Neural cell (in vitro differentiated cells): Measurements from ENCODE around the gene NEDD4L. TPM values are rescaled to one million over a fixed set of nuclear protein-coding genes. Genes with fewer than 3 reads are reported as not detected.

Experiments
- H2AFZ ChIP-seq: fragments of 200-600, 300-800 bp; sonication (generic), shearing (Covaris generic); 2 replicates; pipeline ENCODE4 v1.6.0; 2014; ENCODE audit warnings: low read depth, mild to moderate bottlenecking, antibody characterized with exemption, low read length, moderate library complexity
- H3F3A ChIP-seq: fragments of 200-600 bp; shearing (Covaris generic); 2 replicates; pipeline ENCODE4 v1.6.1; 2016; ENCODE audit warnings: mild to moderate bottlenecking, moderate library complexity, mixed read lengths, antibody characterized with exemption, low read length; ENCODE audit not compliant: insufficient read depth, poor library complexity, severe bottlenecking
- H3K27ac ChIP-seq: fragments of 200-600, 300-800 bp; sonication (generic), shearing (Covaris generic); 2 replicates; pipeline ENCODE4 v1.5.1; 2014; ENCODE audit warnings: mild to moderate bottlenecking, low read length, moderate library complexity
- H3K27me3 ChIP-seq: fragments of 300-800, 200-600 bp; sonication (generic), shearing (Covaris generic); 2 replicates; pipeline ENCODE4 v1.6.0; 2014; ENCODE audit warnings: mild to moderate bottlenecking, low read depth, low read length, moderate library complexity; ENCODE audit not compliant: insufficient read depth
- H3K36me3 ChIP-seq: fragments of 300-800, 200-600 bp; sonication (generic), shearing (Covaris generic); 2 replicates; pipeline ENCODE4 v1.5.1; 2014; ENCODE audit warnings: mild to moderate bottlenecking, antibody characterized with exemption, low read length, moderate library complexity; ENCODE audit not compliant: insufficient read depth
- H3K4me2 ChIP-seq: fragments of 300-800, 200-600 bp; sonication (generic), shearing (Covaris generic); 2 replicates; pipeline ENCODE4 v1.6.0; 2014; ENCODE audit warnings: mild to moderate bottlenecking, low read length
- H3K4me3 ChIP-seq: fragments of 300-800, 200-600 bp; sonication (generic), shearing (Covaris generic); 2 replicates; pipeline ENCODE4 v1.5.1; 2014; ENCODE audit warnings: mild to moderate bottlenecking, low read length, moderate library complexity
- H3K79me2 ChIP-seq: fragments of 200-600 bp; shearing (Covaris generic); replicated peaks from 2 replicates; pipeline ENCODE4 v1.6.0; 2014; ENCODE audit warnings: mild to moderate bottlenecking, low read length, moderate library complexity; ENCODE audit not compliant: insufficient read depth
- H3K9ac ChIP-seq: fragments of 300-800, 200-600 bp; sonication (generic), shearing (Covaris generic); 2 replicates; pipeline ENCODE4 v1.6.1; 2016; ENCODE audit warnings: mild to moderate bottlenecking, low read length, mixed read lengths
- H3K9me2 ChIP-seq: fragments of 200-600 bp; shearing (Covaris generic); 2 replicates; pipeline ENCODE4 v1.6.1; 2016; ENCODE audit warnings: mild to moderate bottlenecking, low read length, mixed read lengths; ENCODE audit not compliant: insufficient read depth
- H3K9me3 ChIP-seq: fragments of 200-600, 300-800 bp; sonication (generic), shearing (Covaris generic); 2 replicates; pipeline ENCODE4 v1.6.1; 2016; ENCODE audit warnings: mild to moderate bottlenecking, mixed run types, low read length, moderate library complexity, mixed read lengths
- H4K20me1 ChIP-seq: fragments of 200-600 bp; shearing (Covaris generic); 2 replicates; pipeline ENCODE4 v1.6.1; 2016; ENCODE audit warnings: mild to moderate bottlenecking, mixed run types; ENCODE audit not compliant: insufficient read depth
- CTCF ChIP-seq: fragments of 450-650 bp; IDR thresholded peaks from 2 replicates; pipeline ENCODE4 v1.5.1; 2014; ENCODE audit warnings: antibody characterized with exemption, mild to moderate bottlenecking, moderate library complexity; ENCODE audit not compliant: poor library complexity, severe bottlenecking
- EP300 ChIP-seq: fragments of 450-650 bp; conservative IDR thresholded peaks from 2 replicates; pipeline ENCODE4 v1.6.1; 2014; ENCODE audit warnings: antibody characterized with exemption, mild to moderate bottlenecking, moderate library complexity; ENCODE audit not compliant: poor library complexity, severe bottlenecking
- EZH2 ChIP-seq: fragments of 200-600, 300-800 bp; shearing (Covaris generic), sonication (generic); IDR thresholded peaks from 2 replicates; pipeline ENCODE4 v1.6.1; 2014; ENCODE audit warnings: antibody characterized with exemption, low read length, borderline replicate concordance, mild to moderate bottlenecking; ENCODE audit not compliant: insufficient read depth, poor library complexity, severe bottlenecking
- MXI1 ChIP-seq: fragments of 450-650 bp; conservative IDR thresholded peaks from 2 replicates; pipeline ENCODE4 v1.6.1; 2014; ENCODE audit warnings: antibody characterized with exemption, mild to moderate bottlenecking; ENCODE audit not compliant: poor library complexity, severe bottlenecking
- POLR2AphosphoS5 ChIP-seq: IDR thresholded peaks from 2 replicates; pipeline ENCODE4 v1.6.1; 2012
- RAD21 ChIP-seq: fragments of 450-650 bp; conservative IDR thresholded peaks from 2 replicates; pipeline ENCODE4 v1.6.1; 2014; ENCODE audit warnings: antibody characterized with exemption, mild to moderate bottlenecking, moderate library complexity
- SMC3 ChIP-seq: fragments of 450-650 bp; conservative IDR thresholded peaks from 2 replicates; pipeline ENCODE4 v1.6.1; 2014; ENCODE audit warnings: antibody characterized with exemption, mild to moderate bottlenecking, moderate library complexity; ENCODE audit not compliant: poor library complexity
- TAF1 ChIP-seq: IDR thresholded peaks from 2 replicates; pipeline ENCODE4 v1.6.1; 2012; ENCODE audit warnings: low read depth
- polyA plus RNA-seq: library from polyadenylated mRNA; depleted of rRNA; stranded (reverse); fragments of >200 nt; gene quantifications from 2 replicates; pipeline ENCODE4 v1.2.3, GENCODE V29; 2014
- TF ChIP-seq, protein P1 (sequence below): IDR thresholded peaks from 2 replicates; pipeline ENCODE4 v1.6.1; 2012; ENCODE audit warnings: borderline replicate concordance

The NEDD4L gene
- polyA plus RNA-seq, 1 donor from 2014 or later, result 97.9 TPM

DNA sequence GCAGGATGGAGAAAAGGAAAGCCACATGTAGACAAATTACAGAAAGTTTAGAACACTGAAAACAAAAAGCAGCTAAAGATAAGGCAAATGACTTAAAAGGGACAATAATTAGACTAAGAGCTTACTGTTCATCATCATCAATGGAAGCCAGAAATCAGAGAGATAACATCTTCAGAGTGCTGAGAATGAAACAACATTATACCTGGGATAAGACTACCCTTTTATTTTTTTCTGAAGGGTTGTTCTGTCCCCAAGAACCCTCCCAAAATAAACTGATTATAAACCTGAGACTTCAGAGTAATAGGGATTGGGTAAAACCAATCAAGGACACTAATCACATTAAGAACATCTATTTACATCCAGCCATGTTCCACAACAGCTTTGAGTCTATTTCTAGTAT is 6.9 kb upstream of the NEDD4L start:
- Histone ChIP-seq H4K20me1 (no peaks in the 10 kb centered on the region), H3K27me3 (no peaks in the 10 kb centered on the region), H3K9ac (no peak overlapping the region), H3K9me2 (no peaks in the 10 kb centered on the region), H3F3A (no peaks in the 10 kb centered on the region), H3K79me2 (no peaks in the 10 kb centered on the region), H2AFZ (no peak overlapping the region), H3K9me3 (no peaks in the 10 kb centered on the region), H3K27ac (no peak overlapping the region), H3K4me2 (no peak overlapping the region), H3K4me3 (no peak overlapping the region), H3K36me3 (no peaks in the 10 kb centered on the region)
- TF ChIP-seq CTCF, result no peak
- TF ChIP-seq TAF1, result no peak
- no peak for TF ChIP-seq SMC3
- TF ChIP-seq POLR2AphosphoS5, result no peak
- TF ChIP-seq EP300, result no peak
- TF ChIP-seq RAD21, result no peak
- no peak for TF ChIP-seq MXI1
- TF ChIP-seq, protein P1, sequence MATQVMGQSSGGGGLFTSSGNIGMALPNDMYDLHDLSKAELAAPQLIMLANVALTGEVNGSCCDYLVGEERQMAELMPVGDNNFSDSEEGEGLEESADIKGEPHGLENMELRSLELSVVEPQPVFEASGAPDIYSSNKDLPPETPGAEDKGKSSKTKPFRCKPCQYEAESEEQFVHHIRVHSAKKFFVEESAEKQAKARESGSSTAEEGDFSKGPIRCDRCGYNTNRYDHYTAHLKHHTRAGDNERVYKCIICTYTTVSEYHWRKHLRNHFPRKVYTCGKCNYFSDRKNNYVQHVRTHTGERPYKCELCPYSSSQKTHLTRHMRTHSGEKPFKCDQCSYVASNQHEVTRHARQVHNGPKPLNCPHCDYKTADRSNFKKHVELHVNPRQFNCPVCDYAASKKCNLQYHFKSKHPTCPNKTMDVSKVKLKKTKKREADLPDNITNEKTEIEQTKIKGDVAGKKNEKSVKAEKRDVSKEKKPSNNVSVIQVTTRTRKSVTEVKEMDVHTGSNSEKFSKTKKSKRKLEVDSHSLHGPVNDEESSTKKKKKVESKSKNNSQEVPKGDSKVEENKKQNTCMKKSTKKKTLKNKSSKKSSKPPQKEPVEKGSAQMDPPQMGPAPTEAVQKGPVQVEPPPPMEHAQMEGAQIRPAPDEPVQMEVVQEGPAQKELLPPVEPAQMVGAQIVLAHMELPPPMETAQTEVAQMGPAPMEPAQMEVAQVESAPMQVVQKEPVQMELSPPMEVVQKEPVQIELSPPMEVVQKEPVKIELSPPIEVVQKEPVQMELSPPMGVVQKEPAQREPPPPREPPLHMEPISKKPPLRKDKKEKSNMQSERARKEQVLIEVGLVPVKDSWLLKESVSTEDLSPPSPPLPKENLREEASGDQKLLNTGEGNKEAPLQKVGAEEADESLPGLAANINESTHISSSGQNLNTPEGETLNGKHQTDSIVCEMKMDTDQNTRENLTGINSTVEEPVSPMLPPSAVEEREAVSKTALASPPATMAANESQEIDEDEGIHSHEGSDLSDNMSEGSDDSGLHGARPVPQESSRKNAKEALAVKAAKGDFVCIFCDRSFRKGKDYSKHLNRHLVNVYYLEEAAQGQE, result no peak
- no peak for TF ChIP-seq EZH2

DNA sequence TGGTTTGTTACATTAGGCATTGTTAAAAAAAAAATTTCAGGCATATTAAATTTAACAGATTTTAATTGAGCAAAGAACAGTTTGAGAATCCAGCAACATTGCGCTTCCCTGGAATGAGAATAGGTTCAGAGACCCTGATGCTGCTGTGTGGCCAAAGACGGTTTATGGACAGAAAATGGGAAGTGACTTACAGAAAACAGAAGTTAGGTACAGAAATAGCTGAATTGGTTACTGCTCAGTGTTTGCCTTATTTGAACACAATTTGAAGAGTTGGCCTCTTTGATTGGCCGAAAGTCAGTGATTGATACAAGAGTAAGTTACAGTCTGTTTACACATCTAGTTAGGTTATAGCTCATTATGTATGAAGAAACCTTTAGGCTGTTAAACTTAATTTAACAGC is 6.0 kb upstream of the NEDD4L start:
- Histone ChIP-seq H3F3A (no peaks in the 10 kb centered on the region), H3K27ac (no peak overlapping the region), H2AFZ (no peak overlapping the region), H3K4me2 (no peak overlapping the region), H3K4me3 (no peak overlapping the region), H4K20me1 (no peaks in the 10 kb centered on the region), H3K36me3 (no peaks in the 10 kb centered on the region), H3K9me3 (no peaks in the 10 kb centered on the region), H3K79me2 (no peaks in the 10 kb centered on the region), H3K9me2 (no peaks in the 10 kb centered on the region), H3K9ac (no peak overlapping the region), H3K27me3 (no peaks in the 10 kb centered on the region)
- TF ChIP-seq EZH2 (no peak), RAD21 (no peak), POLR2AphosphoS5 (no peak), SMC3 (no peak), EP300 (no peak), TAF1 (no peak), MXI1 (no peak), CTCF (no peak)
- TF ChIP-seq, protein P1, result no peak
